Urothelium cell line (cell line): ENCODE measurements around the gene AGPAT1.
"Not testable (repeated sequence)": the region's sequence is repeated elsewhere in the genome, so short reads cannot be mapped to it uniquely, and the experiment has no call there.

ENCODE experiments used
- DNase-seq: peaks from one replicate; pipeline ENCODE4 v3.0.0; 2011; ENCODE audit warnings: low spot score, mixed read lengths
- FAIRE-seq: peaks from 2 replicates; lab custom pipeline; 2011; peaks lifted over from hg19 to GRCh38; lab: Jason Lieb, UNC

AGPAT1 gene, protein sequence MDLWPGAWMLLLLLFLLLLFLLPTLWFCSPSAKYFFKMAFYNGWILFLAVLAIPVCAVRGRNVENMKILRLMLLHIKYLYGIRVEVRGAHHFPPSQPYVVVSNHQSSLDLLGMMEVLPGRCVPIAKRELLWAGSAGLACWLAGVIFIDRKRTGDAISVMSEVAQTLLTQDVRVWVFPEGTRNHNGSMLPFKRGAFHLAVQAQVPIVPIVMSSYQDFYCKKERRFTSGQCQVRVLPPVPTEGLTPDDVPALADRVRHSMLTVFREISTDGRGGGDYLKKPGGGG

DNA sequence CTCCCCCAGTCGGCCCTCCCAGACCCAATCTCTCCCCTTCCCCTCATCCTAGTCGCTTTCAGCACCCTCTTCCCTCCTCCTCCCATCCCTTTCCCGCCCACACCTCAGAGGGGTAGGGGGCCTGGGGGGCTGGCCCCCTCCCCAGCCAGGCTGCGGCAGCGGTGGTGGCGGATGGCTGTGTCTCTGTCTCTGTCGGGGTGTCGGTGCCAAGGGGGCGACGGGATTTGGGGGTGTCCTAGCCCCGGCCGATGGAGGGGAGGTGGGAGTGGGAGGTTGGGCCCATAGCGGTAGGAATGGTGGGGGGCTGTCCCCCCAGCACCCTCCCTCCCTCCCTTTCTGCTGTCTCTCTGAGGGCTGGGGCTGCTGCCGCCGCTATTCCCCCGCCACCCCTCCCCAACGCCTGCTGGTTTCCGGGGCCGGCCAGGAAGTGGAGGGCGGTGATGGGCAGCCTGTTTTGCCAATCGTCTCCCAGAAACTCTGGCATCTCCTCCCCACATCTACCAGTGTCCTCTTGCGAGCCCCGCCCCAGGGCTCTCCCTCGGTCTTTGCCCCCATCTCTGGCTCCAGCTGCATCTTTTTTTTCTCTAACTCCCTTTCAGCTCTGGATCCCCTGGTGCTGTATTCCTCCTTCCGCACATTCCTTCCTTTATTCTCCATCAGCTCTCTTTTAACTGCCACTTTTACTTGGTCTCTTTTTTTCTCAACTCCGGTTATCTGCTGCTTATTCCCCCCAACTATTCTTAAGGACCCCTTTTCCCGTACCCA lies at the start of gene AGPAT1:
Gene AGPAT1 (minus strand): TSS at position 374 of the 765 bp plus-strand sequence. CDS start 4,588 bp downstream, outside the sequence.
- DNase-seq (peak; percentile 97), FAIRE-seq (no peak)

DNA sequence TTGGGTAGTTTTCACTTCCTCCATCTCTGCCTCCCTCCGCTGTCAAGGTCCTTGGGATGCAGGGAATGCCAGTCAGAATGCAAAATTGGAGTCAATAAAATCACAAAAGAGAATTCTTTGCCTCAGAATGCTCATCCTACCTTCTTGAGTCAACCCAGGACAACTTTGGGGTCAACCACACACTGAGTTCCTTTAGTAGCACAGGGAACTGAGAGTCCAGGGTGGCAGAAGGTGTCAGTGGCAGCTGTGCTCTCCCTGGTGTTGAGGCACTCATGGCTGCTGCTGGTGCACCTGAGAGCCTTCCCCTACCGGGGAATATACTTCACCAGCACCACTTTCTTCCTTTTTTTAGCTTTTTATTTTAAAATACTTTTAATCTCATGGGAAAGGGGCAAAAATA lies 48.8 kb upstream of the AGPAT1 start:
- no peak for FAIRE-seq

DNA sequence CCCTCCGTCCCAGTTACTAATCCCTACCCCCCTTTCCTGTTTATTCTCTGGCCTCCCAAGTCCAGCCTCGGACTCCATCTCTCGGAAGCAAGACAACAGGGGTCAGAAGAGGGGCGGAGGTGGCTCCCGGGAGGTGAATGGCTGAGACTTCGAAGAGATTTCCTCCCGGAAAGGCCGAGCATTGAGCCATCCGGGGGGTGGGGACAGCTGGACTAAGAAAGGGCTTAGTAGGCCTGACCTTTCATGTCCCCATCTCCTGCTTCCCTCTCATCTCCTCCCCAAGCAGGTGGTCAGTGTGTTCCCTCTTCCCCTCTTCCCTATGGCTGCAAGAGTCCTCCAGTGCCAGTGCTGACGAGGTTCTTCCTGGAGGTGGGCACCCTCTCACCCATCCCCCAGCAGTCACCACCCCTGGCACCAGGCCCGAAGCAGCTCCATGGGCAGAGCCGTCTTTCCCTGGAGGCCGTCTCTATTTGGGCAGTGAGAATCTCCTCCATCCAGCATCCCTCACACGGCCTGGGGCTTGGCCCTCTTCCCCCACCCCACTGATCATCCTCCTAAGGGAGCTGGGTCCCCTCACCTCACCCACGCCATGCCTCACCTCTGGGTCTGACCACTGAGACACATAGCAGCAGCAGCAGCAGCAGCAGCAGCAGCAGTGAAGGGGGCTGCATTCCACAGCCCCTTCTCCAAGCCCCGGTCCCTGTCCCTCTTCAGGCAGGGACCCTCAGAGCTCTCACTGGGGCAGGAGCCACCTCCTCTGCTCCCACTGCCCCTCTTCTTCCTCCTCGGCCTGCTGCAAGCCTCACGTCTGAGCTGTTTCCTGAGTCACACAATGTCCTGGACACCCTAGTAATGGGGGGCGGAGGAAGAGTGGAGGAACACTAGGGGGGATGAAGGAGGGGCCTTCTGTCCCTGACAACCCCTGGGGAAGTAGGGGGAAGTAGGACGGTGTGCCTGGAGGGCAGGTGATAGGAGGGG lies 47.7 kb upstream of the AGPAT1 start, which contains the start of gene NOTCH4:
Gene NOTCH4 (minus strand): TSS at position 810 of the 978 bp plus-strand sequence. CDS start 139 bp downstream, at position 671.
- FAIRE-seq (no peak), DNase-seq (no peak)

More for the DNA sequence above, 48.8 kb upstream of the AGPAT1 start:
- no peak for DNase-seq

DNA sequence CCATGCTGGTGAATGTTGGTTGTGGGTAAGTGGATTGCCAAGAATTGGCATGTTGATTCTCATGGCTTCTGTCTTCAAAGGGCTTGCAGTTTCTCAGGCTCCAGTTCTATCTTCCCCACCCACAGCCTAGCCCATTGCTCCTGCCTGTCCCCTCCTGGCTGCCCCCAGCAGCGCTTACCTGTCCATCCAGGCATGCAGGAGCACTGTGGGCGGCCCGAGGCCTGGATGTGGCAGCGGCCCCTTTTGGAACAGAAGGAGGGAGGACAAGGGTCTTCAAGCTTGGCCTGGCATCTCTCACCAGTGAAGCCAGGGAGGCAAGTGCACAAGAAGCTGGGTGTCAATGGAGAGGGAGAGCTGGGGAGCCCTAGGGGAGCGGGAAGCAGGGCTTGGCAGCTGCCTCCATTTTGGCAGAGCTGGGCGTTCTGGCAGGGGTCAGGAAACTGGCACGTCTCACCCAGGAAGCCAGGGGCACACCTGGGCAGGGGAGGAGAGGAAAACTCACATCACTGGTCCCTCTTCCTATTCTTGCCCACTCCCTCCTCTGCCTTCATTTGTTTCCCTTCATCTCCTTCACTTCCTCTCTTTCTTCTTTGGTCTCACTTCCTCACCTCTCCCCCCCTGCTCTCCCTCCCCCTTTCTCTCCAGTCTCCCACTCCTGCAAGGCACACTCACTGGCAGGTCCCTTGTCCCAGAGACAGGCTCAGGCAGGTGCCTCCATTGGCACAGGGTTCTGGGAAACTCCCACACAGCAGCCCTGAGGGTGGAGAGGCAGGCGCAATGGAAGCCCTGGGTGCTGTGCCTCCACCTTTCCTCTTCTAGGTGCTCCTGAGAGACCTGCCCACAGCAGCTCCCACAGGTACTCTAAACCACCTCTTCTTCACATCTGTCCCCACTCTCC lies 46.7 kb upstream of the AGPAT1 start:
- no peak for FAIRE-seq
- no peak for DNase-seq

DNA sequence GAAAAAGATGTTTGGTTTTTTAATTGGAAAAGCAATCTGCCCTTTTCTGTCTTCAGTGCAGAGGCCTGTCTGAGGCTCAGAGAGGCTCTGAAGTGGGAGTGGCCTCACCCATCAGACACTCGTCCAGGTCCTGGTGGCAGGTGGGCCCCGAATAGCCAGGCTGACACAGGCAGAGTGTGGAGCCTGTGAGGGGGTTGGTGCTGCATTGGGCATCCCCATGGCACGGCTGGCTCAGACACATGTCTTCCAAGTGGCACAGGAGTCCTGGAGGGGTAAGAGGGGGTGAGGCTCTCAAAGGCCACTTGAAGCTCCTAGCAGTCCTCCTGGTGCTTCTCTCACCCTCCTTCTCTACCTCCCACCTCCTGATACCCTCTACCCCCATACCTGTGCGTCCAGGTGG lies 44.1 kb upstream of the AGPAT1 start:
- DNase-seq, result no peak
- FAIRE-seq, result no peak

DNA sequence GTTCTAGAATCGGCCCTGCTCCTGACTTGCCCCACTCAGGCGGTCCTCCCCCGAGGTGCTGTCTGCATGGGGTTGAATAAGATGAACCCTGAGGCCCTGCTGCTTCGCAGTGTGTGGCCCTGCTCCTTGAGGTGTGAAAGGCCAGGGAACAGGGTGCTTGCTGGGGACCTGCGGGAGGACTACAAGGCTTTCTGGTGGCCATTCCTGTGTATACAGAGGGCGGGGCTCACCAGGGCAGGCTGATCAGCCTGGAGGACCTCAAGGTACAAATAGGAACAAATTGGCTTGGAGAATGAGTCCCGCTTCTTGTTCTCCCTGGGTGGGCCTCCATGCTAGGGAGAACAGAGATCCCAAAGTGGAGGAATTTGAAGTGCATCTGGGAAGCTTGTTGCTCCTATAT lies 42.3 kb upstream of the AGPAT1 start:
- DNase-seq (no peak), FAIRE-seq (no peak)

DNA sequence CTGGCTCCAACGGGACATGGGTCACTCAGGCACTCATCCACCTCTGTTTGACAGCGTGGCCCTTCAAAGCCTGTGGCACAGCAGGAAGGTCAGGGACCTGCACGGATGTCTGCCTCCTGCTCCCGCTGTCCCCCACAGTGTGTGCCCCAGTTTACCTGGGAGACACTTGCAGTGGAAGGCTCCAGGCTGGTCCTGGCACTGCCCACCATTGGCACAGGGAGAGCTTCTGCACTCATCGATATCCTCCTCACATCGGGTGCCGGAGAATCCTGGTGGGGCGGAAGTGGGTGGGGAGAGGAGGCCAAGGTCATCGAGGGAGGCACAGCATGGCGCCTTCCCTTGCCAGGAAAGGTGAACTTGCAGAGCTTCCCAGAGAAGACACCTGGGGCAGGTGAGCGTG lies 41.1 kb upstream of the AGPAT1 start:
- DNase-seq (no peak), FAIRE-seq (no peak)

DNA sequence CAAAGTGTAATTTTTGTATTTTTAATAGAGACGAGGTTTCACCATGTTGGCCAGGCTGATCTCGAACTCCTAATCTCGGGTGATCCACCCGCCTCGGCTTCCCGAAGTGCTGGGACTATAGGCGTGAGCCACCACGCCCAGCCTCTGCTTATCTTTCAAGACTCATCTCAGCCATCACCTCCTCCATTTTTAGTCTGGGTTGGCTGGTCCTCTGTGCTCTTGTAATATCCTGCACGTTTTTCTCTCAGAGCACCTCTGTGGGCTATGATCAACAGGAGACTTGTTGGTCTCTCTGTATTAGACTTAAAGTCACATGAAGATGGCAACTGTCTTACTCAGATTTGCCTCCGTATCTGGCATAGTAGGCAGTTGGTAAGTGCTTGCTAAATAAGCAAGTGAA lies 40.4 kb upstream of the AGPAT1 start:
- no peak for FAIRE-seq
- DNase-seq, result no peak

DNA sequence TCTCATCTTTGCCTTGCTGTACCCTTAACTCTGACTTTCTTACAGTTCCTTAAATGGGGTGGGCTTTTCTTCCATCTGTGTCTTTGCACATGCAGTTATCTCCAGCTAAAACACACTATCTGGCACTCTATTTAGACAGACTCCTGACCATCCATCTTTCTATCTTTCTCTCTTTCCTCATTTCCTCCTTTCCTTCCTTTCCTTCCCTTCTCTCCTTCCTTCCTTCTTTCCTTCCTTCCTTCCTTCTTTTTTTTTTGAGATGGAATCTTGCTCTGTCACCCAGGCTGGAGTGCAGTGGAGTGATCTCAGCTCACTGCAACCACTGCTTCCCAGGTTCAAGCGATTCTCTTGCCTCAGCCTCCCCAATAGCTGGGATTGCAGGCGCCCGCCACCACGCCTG lies 39.7 kb upstream of the AGPAT1 start:
- FAIRE-seq (no peak), DNase-seq (no peak)

DNA sequence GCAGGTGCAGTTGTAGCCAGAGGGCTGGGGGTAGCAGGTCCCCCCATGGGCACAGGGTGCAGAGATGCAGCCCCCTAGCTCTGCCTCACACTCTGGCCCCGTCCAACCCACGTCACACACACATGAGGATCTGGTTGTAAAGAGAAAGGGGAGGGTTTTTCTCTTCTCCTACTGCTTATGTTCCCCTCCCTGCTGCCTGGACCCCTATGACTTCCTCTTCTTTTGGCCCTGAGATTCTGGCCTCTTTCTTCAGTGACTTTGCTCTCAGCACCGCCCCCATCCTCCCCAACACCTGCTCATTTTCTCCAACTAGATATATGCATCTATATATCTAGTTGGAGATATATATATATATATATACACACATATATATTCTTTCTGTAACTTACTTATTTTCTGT lies 38.2 kb upstream of the AGPAT1 start:
- FAIRE-seq, result no peak
- no peak for DNase-seq

DNA sequence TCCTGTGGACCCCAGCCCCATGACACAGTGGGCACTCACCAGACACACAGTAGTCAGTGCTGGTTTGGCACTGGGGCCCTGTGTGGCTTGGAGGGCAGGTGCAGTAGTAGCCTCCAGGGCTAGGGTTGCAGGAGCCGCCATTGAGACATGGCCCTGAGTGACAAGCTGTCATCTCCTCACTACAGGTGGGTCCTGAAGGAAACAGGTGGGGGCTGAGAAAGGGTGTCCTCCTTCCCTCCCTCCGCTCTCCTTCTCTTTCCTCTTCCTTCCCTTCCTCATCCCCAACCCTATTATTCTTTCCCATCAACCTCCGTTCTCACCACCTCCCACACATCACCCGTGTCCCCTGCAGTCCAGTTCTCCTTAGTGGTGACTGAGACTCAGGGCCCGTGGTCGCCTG lies 37.8 kb upstream of the AGPAT1 start:
- DNase-seq, result no peak
- FAIRE-seq, result no peak

DNA sequence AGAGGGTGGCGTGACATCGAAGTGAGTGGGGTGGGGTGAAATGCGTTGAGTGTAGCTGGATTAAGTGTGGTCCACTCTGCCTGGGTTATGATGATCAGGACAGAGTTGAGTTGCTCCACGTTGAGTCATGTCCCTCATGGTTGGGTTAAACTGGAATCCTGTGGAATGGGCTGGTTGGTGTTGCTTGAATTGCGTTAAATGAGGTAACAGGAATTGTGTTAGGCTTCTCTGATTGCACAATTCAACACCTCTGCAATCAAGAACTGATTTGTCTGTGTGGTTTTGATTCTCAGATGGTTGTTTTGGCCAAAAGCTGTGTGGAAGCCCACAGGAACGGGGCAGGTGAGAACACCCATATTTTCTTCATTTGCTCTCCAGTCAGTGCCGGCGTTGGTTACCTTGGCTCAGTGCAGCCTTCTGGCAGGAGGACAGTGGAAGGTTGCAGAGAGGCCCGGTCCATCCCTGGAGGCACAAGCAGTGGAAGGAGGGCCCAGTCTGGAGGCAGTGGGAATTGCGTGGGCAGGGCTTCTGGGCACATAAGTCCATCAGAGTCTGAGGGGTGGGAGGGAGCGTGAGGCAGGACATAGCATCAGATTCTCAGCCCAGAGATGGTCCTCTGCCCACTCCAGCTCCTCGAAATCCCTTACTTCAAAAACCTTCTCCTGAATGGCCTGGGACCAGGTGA lies 36.3 kb upstream of the AGPAT1 start:
- peak; percentile 65 for FAIRE-seq
- no peak for DNase-seq

DNA sequence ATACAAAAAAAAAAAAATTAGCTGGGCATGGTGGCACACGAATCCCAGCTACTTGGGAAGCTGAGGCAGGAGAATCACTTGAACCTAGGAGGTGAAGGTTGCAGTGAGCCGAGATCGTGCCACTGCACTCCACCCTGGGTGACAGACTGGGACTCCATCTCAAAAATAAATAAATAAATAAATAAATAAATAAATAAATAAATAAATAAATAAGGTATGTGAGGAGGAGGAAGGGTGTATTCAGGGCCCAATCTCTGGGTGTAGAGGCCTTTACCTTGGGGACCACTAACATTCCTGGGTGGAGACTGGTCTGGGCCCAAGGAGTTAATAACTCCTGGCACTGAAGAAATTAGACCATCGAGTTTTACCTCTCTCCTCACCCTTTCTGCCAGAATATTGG lies 35.5 kb upstream of the AGPAT1 start:
- FAIRE-seq, DNase-seq: not testable (repeated sequence)

DNA sequence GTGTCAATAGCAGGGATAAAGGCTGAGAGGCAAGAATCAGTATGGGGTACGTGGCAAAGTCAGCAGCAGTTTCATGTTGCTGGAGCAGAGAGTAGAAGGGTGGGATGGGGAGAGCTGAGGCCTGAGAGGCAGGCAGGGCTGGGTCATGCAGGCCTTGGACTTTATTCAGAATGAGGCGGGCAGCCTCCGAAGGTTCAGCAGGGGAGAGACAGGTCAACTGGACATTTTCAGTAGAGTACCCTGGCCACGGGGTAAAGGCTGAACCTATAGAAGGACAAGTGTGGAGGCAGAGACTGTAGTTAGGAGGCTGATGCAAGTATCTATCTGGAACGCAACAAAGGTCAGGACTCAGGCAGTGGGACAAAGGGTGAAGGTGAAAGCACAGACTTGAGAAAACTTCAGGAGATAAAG lies 34.3 kb upstream of the AGPAT1 start:
- no peak for DNase-seq
- FAIRE-seq, result no peak

DNA sequence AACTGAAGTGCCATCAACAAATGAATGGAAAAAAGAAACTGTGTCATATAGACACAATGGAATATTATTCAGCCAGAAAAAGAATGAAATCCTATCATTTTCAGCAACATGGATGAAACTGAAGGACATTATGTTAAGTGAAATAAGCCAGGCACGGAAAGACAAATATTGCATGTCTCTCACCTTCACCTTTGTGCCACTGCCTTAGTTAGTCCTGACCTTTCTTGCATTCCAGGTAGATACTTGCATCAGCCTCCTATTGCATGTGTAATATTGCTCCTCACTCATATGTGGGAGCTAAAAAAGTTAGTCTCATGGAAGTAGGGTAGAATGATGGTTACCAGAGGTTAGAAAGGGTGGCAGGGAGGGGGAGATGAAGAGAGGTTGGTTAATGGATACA lies 33.1 kb upstream of the AGPAT1 start:
- DNase-seq, result no peak
- FAIRE-seq, result no peak

DNA sequence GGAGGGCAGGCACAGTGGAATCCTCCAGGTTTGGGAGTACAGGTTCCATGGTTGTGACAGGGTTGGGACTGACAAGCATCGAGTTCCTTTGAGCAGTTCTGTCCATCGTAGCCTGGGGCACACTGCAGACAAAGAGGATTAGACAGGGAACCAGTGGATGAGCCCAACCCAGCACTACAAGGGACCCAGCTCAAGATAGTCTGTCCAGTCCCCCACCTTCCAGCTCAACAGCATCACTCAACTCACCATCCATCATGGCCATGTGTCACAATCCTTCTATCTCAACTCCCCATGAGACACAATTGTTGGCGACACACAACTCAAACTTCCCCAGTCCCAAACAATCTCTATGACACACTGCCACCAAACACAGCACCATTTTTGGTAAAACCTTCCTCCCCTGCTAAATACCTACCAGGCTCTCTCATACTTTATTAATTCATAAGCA lies 28.4 kb upstream of the AGPAT1 start:
- DNase-seq (no peak), FAIRE-seq (no peak)

DNA sequence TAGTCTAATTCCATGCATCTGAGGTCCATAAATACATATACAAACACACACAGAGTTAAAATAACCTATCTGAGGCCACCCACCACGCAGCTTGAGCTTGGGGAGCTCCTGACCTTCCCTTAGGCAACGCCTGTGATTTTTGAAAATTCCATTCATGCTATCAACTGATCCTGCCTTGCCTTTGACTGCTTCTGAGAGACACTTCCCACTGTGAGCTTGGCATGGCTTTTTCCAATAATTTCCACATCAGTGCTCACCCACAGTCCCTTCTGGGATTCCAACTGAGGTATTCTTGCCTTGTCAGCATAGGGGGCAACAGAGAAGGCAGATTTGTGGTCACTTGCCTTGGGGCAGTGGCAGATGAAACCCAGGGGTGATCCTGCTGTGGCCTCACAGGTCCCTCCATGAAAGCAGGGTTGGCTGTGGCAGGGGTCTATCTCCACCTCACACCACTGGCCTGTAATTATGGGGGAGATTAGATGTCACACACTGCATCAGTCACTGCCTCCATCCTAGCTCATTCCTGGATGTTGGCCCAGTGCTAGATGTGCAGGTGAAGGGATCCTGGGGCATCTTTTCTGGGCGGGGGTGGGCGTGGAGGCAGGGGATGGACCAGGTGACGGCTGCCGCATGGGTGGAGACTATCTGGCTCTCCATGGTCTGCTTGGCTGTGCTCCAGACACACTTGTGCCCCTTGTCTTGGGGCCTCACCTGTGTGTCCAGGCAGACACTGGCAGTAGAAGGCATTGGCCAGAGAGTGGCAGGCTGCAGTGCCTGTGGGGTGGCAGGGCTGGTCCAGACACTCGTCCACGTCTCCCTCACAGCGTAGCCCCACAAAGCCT lies 27.8 kb upstream of the AGPAT1 start:
- no peak for DNase-seq
- FAIRE-seq, result no peak

DNA sequence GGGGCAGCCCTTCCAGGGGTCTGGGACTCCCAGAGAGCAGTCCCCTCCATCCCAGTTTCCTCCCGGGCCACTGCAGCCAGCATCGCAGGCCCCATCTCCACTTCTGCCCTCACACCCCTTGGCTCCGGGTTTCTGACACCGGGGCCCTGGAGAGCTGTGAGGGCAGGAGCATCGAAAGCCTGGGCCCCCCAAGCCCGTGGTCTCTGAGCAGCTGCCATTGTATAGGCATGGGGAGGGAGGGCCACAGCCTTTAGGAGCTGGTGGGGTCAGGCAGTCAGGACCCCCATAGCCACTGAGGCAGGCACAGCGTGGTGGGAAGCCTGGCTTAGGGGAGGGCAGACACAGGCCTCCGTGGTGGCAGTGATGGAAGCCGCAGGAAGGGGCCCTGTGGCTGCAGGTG lies 26.3 kb upstream of the AGPAT1 start:
- FAIRE-seq (no peak), DNase-seq (no peak)
